ENCODE measurements around the gene SRMS.
"Not testable (repeated sequence)": the region's sequence is repeated elsewhere in the genome, so short reads cannot be mapped to it uniquely, and the experiment has no call there.

SRMS gene

GRCh38 chr20:63566395-63567135, 19.0 kb upstream of the SRMS start:
- DNase-seq (ENCODE audit: low read depth in 1 of 2, low spot score in 1 of 2), result no peak

GRCh38 chr20:63565699-63566335, 18.3 kb upstream of the SRMS start:
- DNase-seq (ENCODE audit: low read depth in 1 of 2, low spot score in 1 of 2), result no peak

- no peak for DNase-seq (ENCODE audit: low read depth in 1 of 2, low spot score in 1 of 2)
Measured at GRCh38 chr20:63565021-63565698, 17.6 kb upstream of the SRMS start.

GRCh38 chr20:63564036-63564810, 16.7 kb upstream of the SRMS start:
- DNase-seq (ENCODE audit: low read depth in 1 of 2, low spot score in 1 of 2), result no peak

DNA sequence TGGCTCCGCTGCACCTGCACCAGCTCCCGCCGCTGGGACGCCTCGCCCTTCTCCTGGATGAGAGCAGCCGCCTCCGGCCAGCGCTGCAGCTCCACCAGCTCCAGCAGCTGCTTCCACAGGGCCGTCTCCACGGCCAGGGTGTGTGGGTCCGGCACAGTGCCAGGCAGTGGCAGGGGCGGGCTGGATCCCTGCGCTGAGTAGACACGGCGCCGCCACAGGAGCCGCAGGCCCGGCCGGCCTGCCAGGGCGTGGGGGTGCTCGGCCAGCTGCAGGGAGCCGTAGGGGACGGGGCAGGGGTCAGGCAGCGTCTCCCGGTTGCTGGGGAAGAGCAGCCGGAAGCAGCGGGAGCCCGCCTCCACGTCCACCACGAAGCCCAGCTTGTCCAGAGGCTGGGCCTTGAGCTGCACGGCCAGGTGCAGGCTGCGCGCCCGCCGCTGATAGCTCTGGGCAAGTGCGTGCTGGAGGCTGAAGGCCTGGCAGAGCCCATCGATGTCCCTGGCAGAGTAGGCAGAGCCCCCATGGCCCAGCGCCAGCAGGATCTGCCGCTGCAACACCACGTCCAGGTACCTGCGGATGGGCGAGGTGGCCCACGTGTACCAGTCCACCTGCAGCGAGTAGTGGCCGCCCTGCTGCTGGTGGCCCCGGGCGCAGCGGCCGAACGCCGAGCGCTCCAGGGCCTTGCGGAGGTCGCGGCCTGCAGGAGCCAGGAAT, 15.8 kb upstream of the SRMS start:
- no peak for DNase-seq (ENCODE audit: low read depth in 1 of 2, low spot score in 1 of 2)

DNA sequence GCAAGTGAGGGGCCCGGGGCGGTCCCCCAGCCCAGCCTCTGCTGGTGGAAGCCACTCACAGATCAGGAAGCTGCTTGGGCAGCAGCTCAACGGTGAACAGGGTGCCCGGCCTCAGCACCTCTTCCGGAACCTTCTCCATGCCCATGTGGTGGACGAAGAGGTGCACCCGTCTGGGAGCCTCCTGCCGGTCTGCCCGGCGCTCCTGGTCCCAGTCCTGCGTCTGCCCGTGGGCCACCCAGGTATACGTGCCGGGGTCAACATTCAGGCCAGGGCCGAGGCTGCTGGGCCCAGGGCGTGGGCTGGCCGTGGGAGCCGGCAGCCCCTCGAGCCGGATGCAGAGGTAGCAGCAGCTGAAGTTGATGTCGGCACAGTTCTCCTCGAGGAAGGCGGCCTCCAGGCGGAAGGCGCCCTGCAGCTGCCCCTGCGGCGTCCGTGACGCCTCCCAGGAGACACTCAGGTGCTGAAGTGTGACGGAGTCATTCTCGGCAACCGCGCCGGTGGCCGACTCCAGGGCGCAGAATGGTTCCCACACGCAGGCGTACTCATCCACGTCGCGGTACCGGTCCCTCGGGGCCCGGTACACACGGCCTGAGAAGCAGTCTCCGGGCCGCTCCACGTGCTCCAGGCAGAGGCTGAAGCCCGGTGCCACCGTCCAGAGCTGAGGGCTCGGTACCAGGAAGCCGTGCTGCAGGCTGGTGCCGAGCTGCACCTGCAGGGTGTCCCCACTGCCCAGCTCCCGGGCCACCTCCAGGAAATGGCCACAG, 15.1 kb upstream of the SRMS start:
- DNase-seq (ENCODE audit: low read depth in 1 of 2, low spot score in 1 of 2), result no peak

GRCh38 chr20:63561624-63562396, 14.3 kb upstream of the SRMS start:
- no peak for DNase-seq (ENCODE audit: low read depth in 1 of 2, low spot score in 1 of 2)

- no peak for DNase-seq (ENCODE audit: low read depth in 1 of 2, low spot score in 1 of 2)
Measured at GRCh38 chr20:63560856-63561609, 13.5 kb upstream of the SRMS start.

- no peak for DNase-seq (ENCODE audit: low read depth in 1 of 2, low spot score in 1 of 2)
Measured at GRCh38 chr20:63560333-63560805, 12.8 kb upstream of the SRMS start.

- not testable (repeated sequence) for DNase-seq (ENCODE audit: low read depth in 1 of 2, low spot score in 1 of 2)
Measured at GRCh38 chr20:63559485-63560332, 12.2 kb upstream of the SRMS start.

GRCh38 chr20:63558804-63559484, 11.4 kb upstream of the SRMS start:
- DNase-seq (ENCODE audit: low read depth in 1 of 2, low spot score in 1 of 2), result no peak

DNA sequence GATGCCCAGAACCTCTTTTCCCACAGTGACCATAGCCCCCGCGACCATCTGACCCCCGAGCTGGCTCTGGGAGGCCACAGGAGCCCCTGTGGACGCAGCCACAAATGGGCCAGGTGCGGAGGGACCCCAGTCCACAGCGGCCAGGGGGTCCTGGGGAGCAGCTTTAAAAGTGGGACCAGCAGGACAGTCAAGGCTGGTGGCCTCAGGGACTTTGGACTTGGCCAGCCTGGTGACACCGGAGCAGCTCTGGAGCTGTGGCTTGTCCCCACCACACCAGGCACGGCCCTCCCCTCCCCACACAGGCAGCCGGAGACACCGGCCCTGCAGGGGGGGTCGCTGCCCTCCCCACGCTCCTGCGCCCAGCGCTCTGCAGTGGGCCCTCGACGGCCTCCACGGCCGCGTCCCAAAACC, 9.9 kb upstream of the SRMS start:
- DNase-seq (ENCODE audit: low read depth in 1 of 2, low spot score in 1 of 2), result no peak

GRCh38 chr20:63556873-63557478, 9.4 kb upstream of the SRMS start:
- DNase-seq (ENCODE audit: low read depth in 1 of 2, low spot score in 1 of 2), result no peak

- no peak for DNase-seq (ENCODE audit: low read depth in 1 of 2, low spot score in 1 of 2)
Measured at GRCh38 chr20:63555661-63556381, 8.3 kb upstream of the SRMS start.

DNA sequence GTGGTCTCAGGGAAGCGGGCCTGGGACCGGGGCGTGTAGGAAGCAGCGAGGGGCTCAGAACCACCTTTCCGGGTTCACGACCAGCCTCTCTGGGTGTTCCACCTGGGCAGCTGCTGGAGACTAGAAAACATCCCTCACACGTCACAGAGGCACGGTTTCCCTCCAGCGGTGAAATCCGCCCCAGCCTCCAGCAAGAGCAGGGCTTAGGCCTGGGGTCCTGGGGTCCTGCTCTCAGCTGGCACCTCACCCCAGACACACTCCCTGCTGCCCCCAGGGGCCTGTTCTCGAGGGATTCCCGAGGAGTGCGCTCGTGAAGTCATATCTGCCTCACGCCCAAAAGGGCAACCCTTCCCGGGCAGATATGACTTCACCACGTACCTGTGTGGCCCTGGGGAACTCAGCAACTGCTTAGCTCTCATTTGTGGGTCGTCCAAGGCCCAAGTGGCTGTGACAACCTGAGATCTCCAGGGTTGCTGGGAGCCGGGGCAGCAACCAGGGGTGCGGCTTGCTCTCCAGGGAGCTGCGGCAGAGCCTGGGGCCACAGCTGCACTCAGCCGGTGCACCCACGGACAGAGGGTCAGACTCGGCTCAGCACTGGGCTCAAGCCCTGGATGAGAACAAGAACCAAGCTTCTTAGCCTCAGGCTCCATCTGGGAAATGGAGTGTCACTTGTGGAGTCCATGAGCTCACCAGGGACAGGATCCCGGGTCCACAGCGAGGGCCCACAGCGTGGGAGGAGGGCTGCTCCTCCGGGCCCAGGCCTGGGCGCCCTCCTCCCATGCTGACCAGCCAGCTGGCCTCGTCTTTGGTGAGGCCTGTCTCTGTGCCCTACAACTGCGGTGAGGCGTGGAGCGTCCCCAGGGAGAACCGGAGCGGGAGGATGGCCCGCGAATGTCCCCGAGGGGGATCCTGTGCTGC, 7.1 kb upstream of the SRMS start:
- DNase-seq (ENCODE audit: low read depth in 1 of 2, low spot score in 1 of 2), result no peak
